Esophagus (tissue), 2 donors: Measurements from ENCODE around the gene IFT27. TPM values are rescaled to one million over a fixed set of nuclear protein-coding genes. Genes with fewer than 3 reads are reported as not detected.

ENCODE experiments used
- H3K27ac ChIP-seq, 2 donors: one replicate each; pipeline ENCODE4 v1.5.1; 2013; ENCODE audit warnings: low read depth in 2 of 2, mild to moderate bottlenecking in 2 of 2, inconsistent platforms in 1 of 2, low read length in 1 of 2, moderate library complexity in 1 of 2
- H3K27me3 ChIP-seq, 2 donors: one replicate each; pipeline ENCODE4 v1.6.1; 2013; ENCODE audit warnings: low read length in 2 of 2, control low read depth in 1 of 2, mild to moderate bottlenecking in 1 of 2; ENCODE audit not compliant: insufficient read depth in 2 of 2, control insufficient read depth in 1 of 2
- H3K36me3 ChIP-seq, 2 donors: one replicate each; pipeline ENCODE4 v1.6.1; 2013; ENCODE audit warnings: low read length in 1 of 2; ENCODE audit not compliant: control insufficient read depth in 2 of 2, insufficient read depth in 2 of 2
- H3K4me1 ChIP-seq, 2 donors: one replicate each; pipeline ENCODE4 v1.6.1; 2013; ENCODE audit warnings: low read length in 1 of 2; ENCODE audit not compliant: control insufficient read depth in 2 of 2, insufficient read depth in 2 of 2
- H3K4me3 ChIP-seq, 2 donors: one replicate each; pipeline ENCODE4 v1.5.1; 2013; ENCODE audit warnings: low read length in 2 of 2, mild to moderate bottlenecking in 2 of 2, low read depth in 1 of 2, moderate library complexity in 1 of 2
- H3K9me3 ChIP-seq, 2 donors: one replicate each; pipeline ENCODE4 v1.6.1; 2013; ENCODE audit warnings: mild to moderate bottlenecking in 2 of 2, low read depth in 1 of 2, low read length in 1 of 2, moderate library complexity in 1 of 2; ENCODE audit not compliant: control insufficient read depth in 2 of 2, insufficient read depth in 1 of 2
- WGBS, 2 donors: extraction: QIAGEN DNeasy Blood & Tissue Kit; methylation state at CpG; one replicate each; pipeline ENCODE4 v1.1.7; 2013; 5-methylcytosine and 5-hydroxymethylcytosine counted together
- polyA plus RNA-seq, 2 donors: library from polyadenylated mRNA; stranded (reverse); fragments of 200-250 nt; gene quantifications; one replicate each; pipeline ENCODE4 v1.2.3, GENCODE V29; 2013
- donor health status: healthy with polysubstance abuse.
- donor health status: Bipolar disorder and iron deficiency.

The IFT27 gene
- polyA plus RNA-seq, 2 donors, result 10.3 to 16.0 TPM

DNA sequence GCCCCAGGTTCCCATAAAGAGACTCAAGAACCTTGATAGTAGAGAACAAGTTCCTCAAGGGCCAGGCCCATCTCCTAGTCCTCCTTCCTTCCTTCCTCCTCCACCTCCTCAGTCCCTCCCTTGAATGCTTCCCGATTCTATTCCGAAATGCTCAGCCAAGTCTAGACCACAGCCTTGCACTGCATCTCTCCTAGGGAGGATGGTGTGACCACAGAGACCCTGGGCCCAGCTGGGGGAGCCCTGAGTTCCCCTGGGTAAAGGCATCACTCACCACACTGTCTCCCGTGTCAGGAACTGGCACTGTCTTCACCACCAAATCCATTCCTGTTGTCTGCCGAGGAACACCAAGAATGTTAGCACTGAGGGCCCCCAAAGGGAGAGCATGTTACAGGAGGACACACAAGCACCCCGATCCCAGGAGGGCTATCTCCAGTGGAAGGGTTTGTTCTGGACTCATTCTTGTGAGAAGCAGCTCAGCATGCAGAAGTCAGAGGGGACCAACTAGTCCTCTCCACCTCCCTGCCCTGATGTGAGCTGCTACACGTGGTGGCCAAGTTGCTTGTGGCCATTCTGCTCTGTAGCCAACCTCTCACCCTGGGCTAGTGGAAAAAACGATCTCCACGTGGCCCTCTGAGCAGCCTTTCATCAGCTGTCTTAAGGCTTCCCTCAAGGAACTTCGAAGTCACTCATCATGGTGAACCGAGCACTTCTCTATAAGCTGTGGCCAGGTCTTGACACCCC is 8.7 kb downstream of the IFT27 start:
- peaks cover 0 to 6% of the 10 kb centered on the region in 2 donors for H3K36me3 ChIP-seq
- H3K27ac ChIP-seq, result no peak overlapping the region
- no peak overlapping the region for H3K4me3 ChIP-seq
- WGBS, 2 donors, result 90% methylated on average over 10 of the region's 10 CpGs
- peaks cover 0 to 13% of the 10 kb centered on the region in 2 donors for H3K4me1 ChIP-seq
- H3K9me3 ChIP-seq, result no peaks in the 10 kb centered on the region
- H3K27me3 ChIP-seq, result no peaks in the 10 kb centered on the region

DNA sequence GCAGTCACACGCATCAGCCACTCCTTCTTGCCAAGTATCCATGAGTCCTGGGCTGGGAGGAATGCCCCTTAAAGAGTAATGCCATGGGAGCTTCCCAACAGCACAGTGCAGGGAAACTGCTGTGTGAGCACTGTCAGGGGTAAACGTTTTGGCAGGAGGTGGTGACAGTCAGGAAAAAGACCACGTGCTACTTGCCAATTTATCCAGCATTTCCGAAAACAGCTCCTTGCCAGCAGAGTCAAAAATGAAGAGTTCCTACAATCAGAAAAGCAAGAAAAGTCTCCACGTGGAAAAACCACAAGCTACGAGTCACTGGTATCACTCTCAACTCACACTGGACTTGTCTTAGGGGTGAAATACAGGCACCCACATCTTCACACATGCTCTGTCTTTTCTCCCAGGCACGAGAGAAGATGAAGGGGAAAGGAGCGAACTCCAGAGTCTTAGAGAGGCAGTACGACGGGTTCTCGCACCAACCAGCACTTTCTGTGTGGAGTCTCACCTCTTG is 9.9 kb downstream of the IFT27 start:
- Histone ChIP-seq H3K4me1 (peaks cover 0 to 12% of the 10 kb centered on the region in 2 donors), H3K36me3 (peaks cover 0 to 6% of the 10 kb centered on the region in 2 donors), H3K4me3 (no peak overlapping the region), H3K27me3 (no peaks in the 10 kb centered on the region), H3K27ac (no peak overlapping the region), H3K9me3 (no peaks in the 10 kb centered on the region)
- 79 to 81% methylated on average over 11 of the region's 11 CpGs for WGBS, 2 donors

DNA sequence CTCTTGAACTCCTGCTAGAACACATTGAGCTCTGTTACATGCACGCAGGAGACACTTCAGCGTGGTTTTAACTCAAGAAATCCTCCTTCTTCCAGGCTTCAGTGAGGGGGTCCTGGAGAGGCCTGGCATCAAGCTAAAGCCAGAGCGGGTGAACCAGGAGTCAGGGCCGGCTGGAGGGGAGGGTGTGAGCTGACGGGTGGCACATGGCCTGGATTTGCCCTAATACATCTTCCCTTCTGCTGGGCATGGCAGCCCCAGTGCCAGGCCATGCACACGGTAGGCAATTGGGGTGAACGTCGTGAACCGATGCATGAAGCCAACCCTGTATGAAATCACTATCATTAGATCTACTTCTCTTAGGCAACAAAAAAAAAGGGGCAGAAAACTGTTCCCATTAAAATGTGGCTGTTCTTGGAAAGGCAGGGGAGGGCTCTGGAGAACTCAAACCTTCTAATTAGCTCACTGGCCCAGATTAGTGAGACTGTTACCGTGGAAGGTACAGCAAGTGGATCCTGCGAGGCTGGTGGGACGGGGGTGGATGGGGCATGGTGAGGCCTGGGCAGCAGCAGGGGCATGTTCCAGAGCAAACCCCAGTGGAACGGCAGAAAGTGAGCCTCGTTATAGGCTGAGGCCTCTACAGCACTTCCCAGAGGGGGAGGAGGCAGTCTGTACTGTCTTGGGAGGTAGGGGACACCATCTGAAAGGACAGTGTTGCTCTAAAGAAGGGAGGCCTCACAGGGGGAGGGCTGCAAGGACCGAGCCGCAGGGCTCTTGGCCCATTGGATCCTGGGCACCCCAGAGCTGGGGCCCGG is 10.6 kb downstream of the IFT27 start:
- 86 to 88% methylated on average over 17 of the region's 17 CpGs for WGBS, 2 donors

DNA sequence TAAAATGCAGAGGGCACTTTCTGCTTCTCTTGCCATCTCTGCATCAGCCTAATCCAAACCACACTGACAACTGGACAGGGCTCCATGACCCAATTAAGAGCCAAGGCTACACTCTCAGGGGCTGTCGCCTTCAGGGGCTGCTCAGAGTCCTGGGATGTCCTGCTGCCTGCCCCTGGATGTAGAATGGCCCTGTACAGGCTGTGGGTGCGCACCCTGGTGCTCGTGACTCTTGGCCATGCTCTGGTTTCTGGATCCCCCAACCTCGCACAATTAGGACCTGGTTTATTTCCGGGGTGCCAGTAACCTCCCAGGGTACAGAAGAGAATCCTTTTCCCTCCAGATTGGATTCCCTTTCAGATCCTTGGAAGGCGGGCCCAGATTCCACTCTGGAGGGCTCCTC is 11.3 kb downstream of the IFT27 start:
- Histone ChIP-seq H3K9me3 (no peaks in the 10 kb centered on the region), H3K4me3 (no peak overlapping the region), H3K27ac (no peak overlapping the region), H3K27me3 (no peaks in the 10 kb centered on the region), H3K4me1 (peaks cover 0 to 8% of the 10 kb centered on the region in 2 donors), H3K36me3 (peaks cover 0 to 6% of the 10 kb centered on the region in 2 donors)
- WGBS, 2 donors, result 87% methylated on average over 6 of the region's 6 CpGs

More for the DNA sequence above, 10.6 kb downstream of the IFT27 start:
- H3K4me3 ChIP-seq, result no peak overlapping the region
- H3K27me3 ChIP-seq, result no peaks in the 10 kb centered on the region
- H3K9me3 ChIP-seq, result no peaks in the 10 kb centered on the region
- H3K4me1 ChIP-seq, result peaks cover 0 to 10% of the 10 kb centered on the region in 2 donors
- no peak overlapping the region for H3K27ac ChIP-seq
- H3K36me3 ChIP-seq, result peaks cover 0 to 6% of the 10 kb centered on the region in 2 donors

DNA sequence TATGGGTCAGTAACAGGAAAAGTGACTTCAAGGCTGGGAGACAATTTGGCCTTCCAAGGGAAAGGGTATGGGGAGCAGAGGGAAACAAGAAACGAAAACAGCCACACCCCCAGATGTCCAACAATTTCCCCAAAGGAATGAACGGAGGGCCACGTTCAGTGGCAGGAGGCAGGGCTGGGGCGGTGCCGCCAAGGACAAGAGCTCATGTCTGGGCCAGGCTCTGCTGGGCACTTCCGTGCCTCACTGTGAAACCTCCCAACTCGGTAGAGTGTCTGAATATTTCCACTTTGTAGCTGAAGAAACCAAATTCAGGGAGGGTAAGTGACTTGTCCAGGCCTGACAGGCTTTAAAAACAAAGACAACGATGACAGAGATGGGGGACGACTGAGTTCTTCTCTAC is 11.9 kb downstream of the IFT27 start:
- H3K9me3 ChIP-seq, result no peaks in the 10 kb centered on the region
- H3K36me3 ChIP-seq, result peaks cover 0 to 6% of the 10 kb centered on the region in 2 donors
- 52 to 67% methylated on average over 9 of the region's 9 CpGs for WGBS, 2 donors
- no peak overlapping the region for H3K27ac ChIP-seq
- no peaks in the 10 kb centered on the region for H3K27me3 ChIP-seq
- H3K4me3 ChIP-seq, result no peak overlapping the region
- H3K4me1 ChIP-seq, result peaks cover 0 to 8% of the 10 kb centered on the region in 2 donors

DNA sequence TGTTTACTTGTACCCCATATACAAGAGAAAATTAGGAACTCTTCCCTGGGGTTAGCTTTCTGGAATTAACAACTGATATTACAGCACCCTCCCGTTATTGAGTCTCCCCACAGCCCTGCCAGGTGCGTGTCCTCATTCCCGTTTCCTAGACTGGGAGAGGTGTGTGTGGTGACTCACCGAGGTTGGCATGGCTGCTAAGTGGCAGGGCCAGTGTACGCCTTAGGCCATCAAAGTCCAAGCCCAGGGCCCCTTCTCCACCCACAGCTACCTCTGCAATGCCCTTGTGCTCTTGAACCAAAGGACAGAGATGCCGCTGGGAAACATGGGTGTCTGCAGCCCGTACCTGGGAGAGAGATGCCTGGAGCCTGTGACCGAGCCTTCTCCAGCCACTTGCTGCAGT is 12.3 kb downstream of the IFT27 start:
- 51 to 74% methylated on average over 8 of the region's 8 CpGs for WGBS, 2 donors
- Histone ChIP-seq H3K4me3 (no peak overlapping the region), H3K9me3 (no peaks in the 10 kb centered on the region), H3K36me3 (peaks cover 0 to 6% of the 10 kb centered on the region in 2 donors), H3K27me3 (no peaks in the 10 kb centered on the region), H3K4me1 (peaks cover 0 to 8% of the 10 kb centered on the region in 2 donors), H3K27ac (peak overlapping the region in 1 of 2 donors; percentile 27)

DNA sequence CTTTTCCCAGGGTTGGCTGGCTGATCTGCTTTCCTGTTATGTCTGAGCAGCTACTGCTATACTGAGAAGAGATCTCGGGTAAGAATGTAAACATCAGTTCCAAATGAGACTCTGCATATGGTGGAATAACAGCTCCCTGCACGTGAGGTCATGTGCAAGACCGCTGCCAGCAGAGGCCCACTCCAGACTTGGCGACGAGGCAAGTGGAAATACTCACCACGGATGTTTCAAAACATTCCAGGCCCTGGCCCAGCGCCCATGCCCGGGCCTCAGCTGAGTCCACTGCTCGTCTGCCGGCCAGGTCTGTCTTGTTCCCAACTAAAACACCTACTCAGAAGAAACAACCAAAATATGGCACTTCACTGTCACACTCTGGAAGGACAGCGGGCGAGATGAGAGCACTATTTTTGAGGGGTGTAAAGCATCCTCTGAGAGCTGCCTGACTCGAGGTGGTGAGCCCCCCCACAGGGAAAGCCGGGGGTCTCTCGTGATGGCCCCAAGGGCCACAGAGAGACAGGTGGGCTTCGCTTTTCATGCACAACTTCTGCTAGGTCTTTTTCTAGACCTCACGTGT is 13.1 kb downstream of the IFT27 start:
- Histone ChIP-seq H3K4me3 (no peak overlapping the region), H3K27me3 (no peaks in the 10 kb centered on the region), H3K9me3 (no peaks in the 10 kb centered on the region), H3K36me3 (peaks cover 0 to 6% of the 10 kb centered on the region in 2 donors), H3K4me1 (peaks cover 0 to 8% of the 10 kb centered on the region in 2 donors), H3K27ac (no peak overlapping the region)
- 61 to 64% methylated on average over 17 of the region's 17 CpGs for WGBS, 2 donors

DNA sequence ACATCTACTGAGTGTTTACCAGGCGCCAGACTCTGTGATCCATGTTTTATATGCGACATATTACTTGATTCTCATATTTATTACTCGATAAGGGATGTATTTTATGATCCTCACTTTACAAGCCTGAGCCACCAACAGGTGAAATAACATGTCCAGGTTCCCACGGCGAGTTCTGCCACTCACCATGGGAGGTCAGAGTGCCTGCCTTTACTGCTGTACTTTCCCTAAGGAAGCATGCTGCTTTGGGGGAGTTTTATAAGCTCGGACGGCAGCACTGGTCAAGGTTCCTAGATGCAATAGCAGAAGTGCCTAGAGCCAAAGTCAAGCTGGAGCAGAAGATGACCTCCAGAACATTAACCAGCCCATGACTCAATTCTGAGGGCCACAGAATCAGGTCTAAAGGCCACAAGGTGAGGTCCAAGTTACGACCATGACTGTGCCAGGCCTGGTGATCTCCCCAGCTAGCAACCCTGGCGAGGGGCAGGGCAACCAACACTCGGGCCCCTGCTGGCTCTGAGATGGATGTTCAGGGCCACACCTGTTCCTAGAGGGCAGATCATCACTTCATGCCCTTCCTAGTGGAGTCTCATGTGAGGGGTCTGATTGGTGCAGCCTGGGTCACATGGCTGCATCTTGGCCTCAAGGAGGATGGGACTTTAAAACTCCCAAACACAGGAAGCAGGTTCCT is 14.2 kb downstream of the IFT27 start:
- Histone ChIP-seq H3K27me3 (no peaks in the 10 kb centered on the region), H3K27ac (no peak overlapping the region), H3K4me1 (peaks cover 0 to 8% of the 10 kb centered on the region in 2 donors), H3K9me3 (no peaks in the 10 kb centered on the region), H3K36me3 (peaks cover 0 to 6% of the 10 kb centered on the region in 2 donors), H3K4me3 (no peak overlapping the region)
- WGBS, 2 donors, result 84 to 89% methylated on average over 10 of the region's 10 CpGs

DNA sequence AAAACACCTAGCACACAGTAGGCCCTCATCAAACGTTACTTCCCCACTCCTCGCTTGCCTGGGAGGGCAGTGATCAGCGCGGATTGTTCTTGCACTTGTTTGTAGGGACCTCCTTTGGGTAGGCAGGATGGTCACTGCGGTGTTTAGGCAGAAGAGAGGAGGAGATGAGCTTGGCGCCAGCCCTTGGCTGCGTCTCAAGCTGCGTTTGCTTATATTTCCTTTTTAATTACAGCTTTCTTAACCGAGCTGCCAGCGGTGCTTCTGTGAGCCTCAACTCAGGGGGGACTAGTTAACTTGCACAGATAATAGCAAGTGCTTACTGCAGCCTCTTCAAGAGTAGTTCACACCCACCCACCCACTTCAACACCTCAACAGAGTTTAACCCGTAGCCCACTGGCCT is 15.1 kb downstream of the IFT27 start:
- WGBS, 2 donors, result 61 to 69% methylated on average over 11 of the region's 11 CpGs

More for the DNA sequence above, 15.1 kb downstream of the IFT27 start:
- Histone ChIP-seq H3K4me1 (peaks cover 0 to 8% of the 10 kb centered on the region in 2 donors), H3K9me3 (no peaks in the 10 kb centered on the region), H3K27ac (no peak overlapping the region), H3K36me3 (peaks cover 0 to 6% of the 10 kb centered on the region in 2 donors), H3K27me3 (no peaks in the 10 kb centered on the region), H3K4me3 (no peak overlapping the region)
